OCI-LY7 (cell line): ENCODE data around the gene PCED1B.

Experiments used
- EZH2phosphoT487 ChIP-seq: fragments of 200-600 bp; sonication (generic); IDR thresholded peaks from 2 replicates; pipeline ENCODE4 v1.6.1; 2018; ENCODE audit warnings: low read depth, borderline replicate concordance, mild to moderate bottlenecking, mixed run types, antibody characterized with exemption, low read length, moderate library complexity, mixed read lengths
- TF ChIP-seq, protein P1 (sequence below): fragments of 200-600 bp; sonication (generic); conservative IDR thresholded peaks from 2 replicates; pipeline ENCODE4 v1.5.1; 2014; ENCODE audit warnings: mild to moderate bottlenecking, antibody characterized with exemption, low read length, moderate library complexity, mixed read lengths

DNA sequence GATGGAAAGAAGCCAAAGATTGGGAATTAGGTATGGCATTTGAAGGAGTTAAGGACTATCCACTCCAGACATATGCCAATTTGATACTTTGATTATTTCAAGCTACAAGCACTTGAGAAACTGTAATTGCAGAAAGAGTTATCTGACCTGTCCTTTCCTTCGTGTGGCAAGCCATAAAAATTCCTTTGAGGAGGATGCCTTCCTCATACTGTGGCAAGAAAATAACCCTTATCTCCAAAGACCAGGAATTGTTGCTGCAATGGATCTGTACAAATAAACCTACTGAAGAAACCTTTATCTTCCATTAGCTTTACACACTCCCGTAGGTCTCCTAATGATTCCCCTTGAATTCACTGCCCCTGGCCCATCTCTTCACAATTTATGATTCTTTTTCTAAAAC, 165.4 kb downstream of the PCED1B start:
- TF ChIP-seq, protein P1, sequence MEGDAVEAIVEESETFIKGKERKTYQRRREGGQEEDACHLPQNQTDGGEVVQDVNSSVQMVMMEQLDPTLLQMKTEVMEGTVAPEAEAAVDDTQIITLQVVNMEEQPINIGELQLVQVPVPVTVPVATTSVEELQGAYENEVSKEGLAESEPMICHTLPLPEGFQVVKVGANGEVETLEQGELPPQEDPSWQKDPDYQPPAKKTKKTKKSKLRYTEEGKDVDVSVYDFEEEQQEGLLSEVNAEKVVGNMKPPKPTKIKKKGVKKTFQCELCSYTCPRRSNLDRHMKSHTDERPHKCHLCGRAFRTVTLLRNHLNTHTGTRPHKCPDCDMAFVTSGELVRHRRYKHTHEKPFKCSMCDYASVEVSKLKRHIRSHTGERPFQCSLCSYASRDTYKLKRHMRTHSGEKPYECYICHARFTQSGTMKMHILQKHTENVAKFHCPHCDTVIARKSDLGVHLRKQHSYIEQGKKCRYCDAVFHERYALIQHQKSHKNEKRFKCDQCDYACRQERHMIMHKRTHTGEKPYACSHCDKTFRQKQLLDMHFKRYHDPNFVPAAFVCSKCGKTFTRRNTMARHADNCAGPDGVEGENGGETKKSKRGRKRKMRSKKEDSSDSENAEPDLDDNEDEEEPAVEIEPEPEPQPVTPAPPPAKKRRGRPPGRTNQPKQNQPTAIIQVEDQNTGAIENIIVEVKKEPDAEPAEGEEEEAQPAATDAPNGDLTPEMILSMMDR, result no peak
- TF ChIP-seq EZH2phosphoT487, result no peak
